ENCODE measurements around the gene NES.

Gene NES

DNA sequence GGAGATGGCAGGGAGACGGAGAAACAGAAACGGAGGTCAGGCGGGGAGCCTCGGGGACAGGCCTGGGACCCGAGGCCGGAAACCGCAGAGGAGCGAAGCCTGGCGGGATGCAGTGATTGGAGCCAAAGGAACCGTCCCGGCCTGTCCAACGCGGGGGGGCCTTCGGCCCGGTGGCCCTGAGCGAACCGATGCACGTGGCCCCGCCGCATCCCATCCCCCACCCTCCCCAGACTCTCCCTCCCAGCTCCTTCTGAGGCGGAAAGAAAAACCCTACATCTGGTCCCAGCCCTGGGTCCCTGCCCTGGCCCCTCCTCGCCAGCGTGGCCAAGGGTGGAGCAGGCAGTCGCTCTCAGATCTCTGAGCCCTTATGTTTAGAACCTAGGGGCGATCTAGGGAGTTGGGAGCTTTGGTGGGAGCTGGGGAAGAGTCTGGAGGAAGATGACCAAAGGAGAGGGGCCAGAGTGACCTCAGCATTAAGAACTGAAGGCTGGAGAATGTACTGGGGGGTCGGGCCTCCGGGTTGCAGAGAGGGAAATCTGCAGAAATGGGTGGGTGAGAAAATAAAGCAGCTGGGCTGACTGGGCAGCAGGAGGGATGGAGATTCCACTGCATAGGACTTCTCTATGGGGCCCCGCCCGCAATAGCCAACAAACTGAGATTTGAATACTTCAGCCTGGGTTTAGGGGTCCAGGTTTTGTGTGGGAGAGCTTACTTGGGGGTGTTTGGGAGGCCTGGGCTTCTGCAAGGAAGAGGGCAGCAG lies 29.6 kb upstream of the NES start:
- TF ChIP-seq, protein P1, sequence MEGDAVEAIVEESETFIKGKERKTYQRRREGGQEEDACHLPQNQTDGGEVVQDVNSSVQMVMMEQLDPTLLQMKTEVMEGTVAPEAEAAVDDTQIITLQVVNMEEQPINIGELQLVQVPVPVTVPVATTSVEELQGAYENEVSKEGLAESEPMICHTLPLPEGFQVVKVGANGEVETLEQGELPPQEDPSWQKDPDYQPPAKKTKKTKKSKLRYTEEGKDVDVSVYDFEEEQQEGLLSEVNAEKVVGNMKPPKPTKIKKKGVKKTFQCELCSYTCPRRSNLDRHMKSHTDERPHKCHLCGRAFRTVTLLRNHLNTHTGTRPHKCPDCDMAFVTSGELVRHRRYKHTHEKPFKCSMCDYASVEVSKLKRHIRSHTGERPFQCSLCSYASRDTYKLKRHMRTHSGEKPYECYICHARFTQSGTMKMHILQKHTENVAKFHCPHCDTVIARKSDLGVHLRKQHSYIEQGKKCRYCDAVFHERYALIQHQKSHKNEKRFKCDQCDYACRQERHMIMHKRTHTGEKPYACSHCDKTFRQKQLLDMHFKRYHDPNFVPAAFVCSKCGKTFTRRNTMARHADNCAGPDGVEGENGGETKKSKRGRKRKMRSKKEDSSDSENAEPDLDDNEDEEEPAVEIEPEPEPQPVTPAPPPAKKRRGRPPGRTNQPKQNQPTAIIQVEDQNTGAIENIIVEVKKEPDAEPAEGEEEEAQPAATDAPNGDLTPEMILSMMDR (conservative IDR thresholded peaks at IDR 0.05) = no peak
- H3K27ac ChIP-seq = no peak overlapping the region

GRCh38 chr1:156705918-156706656 lies 28.9 kb upstream of the NES start:
- TF ChIP-seq, protein P1 (conservative IDR thresholded peaks at IDR 0.05) = peak; percentile 87
- H3K27ac ChIP-seq = peak overlapping the region; percentile 16; the same call in 1 of the 2 replicates

GRCh38 chr1:156705321-156705917 lies 28.2 kb upstream of the NES start, which contains the start of gene CRABP2:
CRABP2 (minus strand) TSS chr1:156705583; CDS start chr1:156705446, 137 bp downstream.
- H3K27ac ChIP-seq = peak within 1 kb of the TSS; percentile 16; the same call in 1 of the 2 replicates
- TF ChIP-seq, protein P1 (conservative IDR thresholded peaks at IDR 0.05) = no peak

- TF ChIP-seq, protein P1 (conservative IDR thresholded peaks at IDR 0.05) = no peak
- peak overlapping the region; percentile 16; the same call in 1 of the 2 replicates for H3K27ac ChIP-seq
Observed at GRCh38 chr1:156704930-156705320, 27.7 kb upstream of the NES start.

DNA sequence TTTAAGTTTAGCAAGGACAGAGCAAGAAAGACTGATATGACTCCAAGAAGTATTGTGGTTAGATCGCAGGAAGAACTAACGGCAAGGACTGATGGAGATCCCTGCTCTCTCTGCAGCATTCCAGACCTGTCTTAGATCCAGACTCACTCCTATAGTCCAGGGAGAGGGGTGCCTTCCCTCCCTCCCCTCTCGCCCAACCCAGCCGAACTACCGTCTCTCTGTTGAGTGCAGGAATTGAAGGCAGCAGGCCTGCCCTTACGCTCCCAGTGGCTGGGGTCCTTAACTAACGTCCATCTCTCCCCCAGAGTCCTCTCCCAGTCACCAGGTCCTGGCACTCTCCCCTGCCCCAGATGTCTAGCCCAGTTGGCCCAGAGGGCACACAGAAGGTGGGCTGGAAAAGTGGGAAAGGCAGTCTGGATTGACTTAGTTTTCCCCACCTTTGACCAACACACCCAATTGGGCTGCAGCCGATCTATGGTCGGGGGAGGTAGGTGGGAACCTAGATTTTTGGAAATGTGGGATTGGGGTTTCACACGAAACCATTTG lies 27.0 kb upstream of the NES start:
- H3K27ac ChIP-seq = peak overlapping the region; percentile 39; the same call in 1 of the 2 replicates
- TF ChIP-seq, protein P1 (conservative IDR thresholded peaks at IDR 0.05) = no peak

- TF ChIP-seq, protein P1 (conservative IDR thresholded peaks at IDR 0.05) = no peak
- peak overlapping the region; percentile 39; the same call in 1 of the 2 replicates for H3K27ac ChIP-seq
Observed at GRCh38 chr1:156703741-156704140, 26.5 kb upstream of the NES start.

GRCh38 chr1:156703336-156703735 lies 26.1 kb upstream of the NES start:
- TF ChIP-seq, protein P1 (conservative IDR thresholded peaks at IDR 0.05) = no peak
- peak overlapping the region; percentile 39; the same call in 1 of the 2 replicates for H3K27ac ChIP-seq

All from VCaP (cell line).